ENCODE data around the gene STK17B.

STK17B gene

GRCh38 chr2:196218106-196218505 is 46.7 kb upstream of the STK17B start (continued):
- TF ChIP-seq HOXA7 (CRISPR knock-in tag; IDR thresholded peaks at IDR 0.05; ENCODE audit: borderline replicate concordance): no peak
- no peak for TF ChIP-seq ZNF221 (tag by site-specific recombination; IDR thresholded peaks at IDR 0.05; ENCODE audit: borderline replicate concordance)
- TF ChIP-seq ZNF16 (tag by site-specific recombination; IDR thresholded peaks at IDR 0.05; ENCODE audit: low read depth): no peak
- no peak for TF ChIP-seq HOXC10 (CRISPR knock-in tag; IDR thresholded peaks at IDR 0.05)
- TF ChIP-seq ZNF202 (tag by site-specific recombination; IDR thresholded peaks at IDR 0.05; ENCODE audit: borderline replicate concordance): no peak
- TF ChIP-seq, protein P1, sequence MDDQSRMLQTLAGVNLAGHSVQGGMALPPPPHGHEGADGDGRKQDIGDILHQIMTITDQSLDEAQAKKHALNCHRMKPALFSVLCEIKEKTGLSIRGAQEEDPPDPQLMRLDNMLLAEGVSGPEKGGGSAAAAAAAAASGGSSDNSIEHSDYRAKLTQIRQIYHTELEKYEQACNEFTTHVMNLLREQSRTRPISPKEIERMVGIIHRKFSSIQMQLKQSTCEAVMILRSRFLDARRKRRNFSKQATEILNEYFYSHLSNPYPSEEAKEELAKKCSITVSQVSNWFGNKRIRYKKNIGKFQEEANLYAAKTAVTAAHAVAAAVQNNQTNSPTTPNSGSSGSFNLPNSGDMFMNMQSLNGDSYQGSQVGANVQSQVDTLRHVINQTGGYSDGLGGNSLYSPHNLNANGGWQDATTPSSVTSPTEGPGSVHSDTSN (CRISPR knock-in tag; IDR thresholded peaks at IDR 0.05): no peak
- no peak for TF ChIP-seq ZNF677 (tag by site-specific recombination; IDR thresholded peaks at IDR 0.05)
- no peak for TF ChIP-seq KLF7 (tag by site-specific recombination; IDR thresholded peaks at IDR 0.05; ENCODE audit: borderline replicate concordance)

GRCh38 chr2:196217116-196217515 is 45.7 kb upstream of the STK17B start:
- no peak for TF ChIP-seq ZNF571 (tag by site-specific recombination; IDR thresholded peaks at IDR 0.05)
- TF ChIP-seq ZNF146 (tag by site-specific recombination; IDR thresholded peaks at IDR 0.05): no peak
- TF ChIP-seq, protein P2, sequence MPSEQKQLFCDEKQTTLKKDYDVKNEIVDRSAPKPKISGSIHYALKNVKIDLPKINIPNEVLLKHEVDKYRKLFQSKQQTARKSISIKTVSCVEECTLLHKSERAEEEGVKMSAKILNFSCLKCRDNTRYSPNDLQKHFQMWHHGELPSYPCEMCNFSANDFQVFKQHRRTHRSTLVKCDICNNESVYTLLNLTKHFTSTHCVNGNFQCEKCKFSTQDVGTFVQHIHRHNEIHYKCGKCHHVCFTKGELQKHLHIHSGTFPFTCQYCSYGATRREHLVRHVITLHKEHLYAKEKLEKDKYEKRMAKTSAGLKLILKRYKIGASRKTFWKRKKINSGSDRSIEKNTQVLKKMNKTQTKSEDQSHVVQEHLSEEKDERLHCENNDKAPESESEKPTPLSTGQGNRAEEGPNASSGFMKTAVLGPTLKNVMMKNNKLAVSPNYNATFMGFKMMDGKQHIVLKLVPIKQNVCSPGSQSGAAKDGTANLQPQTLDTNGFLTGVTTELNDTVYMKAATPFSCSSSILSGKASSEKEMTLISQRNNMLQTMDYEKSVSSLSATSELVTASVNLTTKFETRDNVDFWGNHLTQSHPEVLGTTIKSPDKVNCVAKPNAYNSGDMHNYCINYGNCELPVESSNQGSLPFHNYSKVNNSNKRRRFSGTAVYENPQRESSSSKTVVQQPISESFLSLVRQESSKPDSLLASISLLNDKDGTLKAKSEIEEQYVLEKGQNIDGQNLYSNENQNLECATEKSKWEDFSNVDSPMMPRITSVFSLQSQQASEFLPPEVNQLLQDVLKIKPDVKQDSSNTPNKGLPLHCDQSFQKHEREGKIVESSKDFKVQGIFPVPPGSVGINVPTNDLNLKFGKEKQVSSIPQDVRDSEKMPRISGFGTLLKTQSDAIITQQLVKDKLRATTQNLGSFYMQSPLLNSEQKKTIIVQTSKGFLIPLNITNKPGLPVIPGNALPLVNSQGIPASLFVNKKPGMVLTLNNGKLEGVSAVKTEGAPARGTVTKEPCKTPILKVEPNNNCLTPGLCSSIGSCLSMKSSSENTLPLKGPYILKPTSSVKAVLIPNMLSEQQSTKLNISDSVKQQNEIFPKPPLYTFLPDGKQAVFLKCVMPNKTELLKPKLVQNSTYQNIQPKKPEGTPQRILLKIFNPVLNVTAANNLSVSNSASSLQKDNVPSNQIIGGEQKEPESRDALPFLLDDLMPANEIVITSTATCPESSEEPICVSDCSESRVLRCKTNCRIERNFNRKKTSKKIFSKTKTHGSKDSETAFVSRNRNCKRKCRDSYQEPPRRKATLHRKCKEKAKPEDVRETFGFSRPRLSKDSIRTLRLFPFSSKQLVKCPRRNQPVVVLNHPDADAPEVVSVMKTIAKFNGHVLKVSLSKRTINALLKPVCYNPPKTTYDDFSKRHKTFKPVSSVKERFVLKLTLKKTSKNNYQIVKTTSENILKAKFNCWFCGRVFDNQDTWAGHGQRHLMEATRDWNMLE (tag by site-specific recombination; conservative IDR thresholded peaks at IDR 0.05; ENCODE audit: low read depth): no peak
- TF ChIP-seq ZFP3 (tag by site-specific recombination; IDR thresholded peaks at IDR 0.05; ENCODE audit: low read depth): no peak
- TF ChIP-seq HOXA7 (CRISPR knock-in tag; IDR thresholded peaks at IDR 0.05; ENCODE audit: borderline replicate concordance): no peak
- no peak for TF ChIP-seq BCL6B (tag by site-specific recombination; IDR thresholded peaks at IDR 0.05)
- TF ChIP-seq ZNF248 (tag by site-specific recombination; IDR thresholded peaks at IDR 0.05): no peak
- TF ChIP-seq ATF2 (tag by site-specific recombination; IDR thresholded peaks at IDR 0.05; ENCODE audit: low read depth): no peak
- POLR2A ChIA-PET: no interaction called here
- H3K36me3 ChIP-seq (ENCODE audit: control insufficient read depth in 2 of 2, insufficient read depth in 1 of 2, low read length in 2 of 2): no peaks in the 10 kb centered on the region
- CTCF ChIA-PET: no interaction called here
- H3K9me3 ChIP-seq (ENCODE audit: control insufficient read depth, insufficient read depth, low read depth, low read length): no peaks in the 10 kb centered on the region
- no peak overlapping the region for H3K4me3 ChIP-seq (ENCODE audit: low read depth, low read length)
- peaks cover 3% of the 10 kb centered on the region; the same call in 1 of the 2 replicates for H3K4me1 ChIP-seq (ENCODE audit: control insufficient read depth, insufficient read depth, low read length)
- H3K27ac ChIP-seq (ENCODE audit: extremely low read depth, low read depth, low read length): no peak overlapping the region
